HepG2 (cell line): ENCODE results near the gene ALDH3B1.

ENCODE experiments used
- ARID2 ChIP-seq: sonication (generic); formaldehyde crosslinking; IDR thresholded peaks from 2 replicates; pipeline ENCODE4 v1.8.1; 2022; ENCODE audit warnings: mild to moderate bottlenecking, missing genetic modification reagents, borderline replicate concordance
- ARNTL ChIP-seq: sonication (generic); formaldehyde crosslinking; IDR thresholded peaks from 2 replicates; pipeline ENCODE4 v1.4.0; 2020; ENCODE audit warnings: mild to moderate bottlenecking, missing genetic modification reagents
- CTCF ChIP-seq: sonication (generic); formaldehyde crosslinking; IDR thresholded peaks from 2 replicates; pipeline ENCODE4 v1.5.0; 2020; ENCODE audit warnings: mild to moderate bottlenecking, missing genetic modification reagents, moderate library complexity
- FLYWCH1 ChIP-seq: sonication (generic); formaldehyde crosslinking; IDR thresholded peaks from 2 replicates; pipeline ENCODE4 v1.8.1; 2023; ENCODE audit warnings: mild to moderate bottlenecking, missing genetic modification reagents
- GLI4 ChIP-seq: sonication (generic); formaldehyde crosslinking; IDR thresholded peaks from 2 replicates; pipeline ENCODE4 v1.5.1; 2020; ENCODE audit warnings: missing genetic modification reagents, mild to moderate bottlenecking, moderate library complexity, borderline replicate concordance
- SOX6 ChIP-seq, 2 experiments: fragments of 450-650 bp in 1 of 2; sonication (generic) in 1 of 2; formaldehyde crosslinking in 1 of 2; IDR thresholded peaks; 2 replicates each; pipeline versions ENCODE4 v1.4.0 to v1.6.1; 2017 to 2020; ENCODE audit warnings: antibody characterized with exemption in 1 of 2, mild to moderate bottlenecking in 1 of 2, missing genetic modification reagents in 1 of 2
- SP2 ChIP-seq: sonication (generic); formaldehyde crosslinking; IDR thresholded peaks from 2 replicates; pipeline ENCODE4 v1.5.1; 2020; ENCODE audit warnings: mild to moderate bottlenecking, missing genetic modification reagents
- YY1 ChIP-seq: IDR thresholded peaks from 2 replicates; pipeline ENCODE4 v1.6.1; 2011; ENCODE audit warnings: low read length, low read depth, moderate library complexity, mild to moderate bottlenecking; ENCODE audit not compliant: insufficient read depth, insufficient replicate concordance
- ZNF333 ChIP-seq: sonication (generic); formaldehyde crosslinking; IDR thresholded peaks from 2 replicates; pipeline ENCODE4 v1.4.0; 2020; ENCODE audit warnings: mild to moderate bottlenecking, missing genetic modification reagents, borderline replicate concordance
- TF ChIP-seq, protein P1 (sequence below), 2 experiments: IDR thresholded peaks; 2 replicates each; pipeline ENCODE4 v1.6.1; 2011 to 2012; ENCODE audit warnings: low read length in 2 of 2, borderline replicate concordance in 1 of 2, low read depth in 1 of 2, mild to moderate bottlenecking in 1 of 2, moderate library complexity in 1 of 2
- TF ChIP-seq, protein P2 (sequence below): sonication (generic); formaldehyde crosslinking; IDR thresholded peaks from 2 replicates; pipeline ENCODE4 v1.8.1; 2022; ENCODE audit warnings: mild to moderate bottlenecking, missing genetic modification reagents

GRCh38 chr11:68012044-68012842 lies 2.1 kb downstream of the ALDH3B1 start:
- no peak for TF ChIP-seq CTCF (CRISPR knock-in tag)
- no peak for TF ChIP-seq ARID2 (CRISPR knock-in tag)
- no peak for TF ChIP-seq SP2
- no peak for TF ChIP-seq SOX6 (IDR thresholded peaks at IDR 0.05)
- no peak for TF ChIP-seq SOX6 (CRISPR knock-in tag; IDR thresholded peaks at IDR 0.05)
- no peak for TF ChIP-seq GLI4 (CRISPR knock-in tag)
- TF ChIP-seq ZNF333 (CRISPR knock-in tag) = no peak
- TF ChIP-seq, protein P1, sequence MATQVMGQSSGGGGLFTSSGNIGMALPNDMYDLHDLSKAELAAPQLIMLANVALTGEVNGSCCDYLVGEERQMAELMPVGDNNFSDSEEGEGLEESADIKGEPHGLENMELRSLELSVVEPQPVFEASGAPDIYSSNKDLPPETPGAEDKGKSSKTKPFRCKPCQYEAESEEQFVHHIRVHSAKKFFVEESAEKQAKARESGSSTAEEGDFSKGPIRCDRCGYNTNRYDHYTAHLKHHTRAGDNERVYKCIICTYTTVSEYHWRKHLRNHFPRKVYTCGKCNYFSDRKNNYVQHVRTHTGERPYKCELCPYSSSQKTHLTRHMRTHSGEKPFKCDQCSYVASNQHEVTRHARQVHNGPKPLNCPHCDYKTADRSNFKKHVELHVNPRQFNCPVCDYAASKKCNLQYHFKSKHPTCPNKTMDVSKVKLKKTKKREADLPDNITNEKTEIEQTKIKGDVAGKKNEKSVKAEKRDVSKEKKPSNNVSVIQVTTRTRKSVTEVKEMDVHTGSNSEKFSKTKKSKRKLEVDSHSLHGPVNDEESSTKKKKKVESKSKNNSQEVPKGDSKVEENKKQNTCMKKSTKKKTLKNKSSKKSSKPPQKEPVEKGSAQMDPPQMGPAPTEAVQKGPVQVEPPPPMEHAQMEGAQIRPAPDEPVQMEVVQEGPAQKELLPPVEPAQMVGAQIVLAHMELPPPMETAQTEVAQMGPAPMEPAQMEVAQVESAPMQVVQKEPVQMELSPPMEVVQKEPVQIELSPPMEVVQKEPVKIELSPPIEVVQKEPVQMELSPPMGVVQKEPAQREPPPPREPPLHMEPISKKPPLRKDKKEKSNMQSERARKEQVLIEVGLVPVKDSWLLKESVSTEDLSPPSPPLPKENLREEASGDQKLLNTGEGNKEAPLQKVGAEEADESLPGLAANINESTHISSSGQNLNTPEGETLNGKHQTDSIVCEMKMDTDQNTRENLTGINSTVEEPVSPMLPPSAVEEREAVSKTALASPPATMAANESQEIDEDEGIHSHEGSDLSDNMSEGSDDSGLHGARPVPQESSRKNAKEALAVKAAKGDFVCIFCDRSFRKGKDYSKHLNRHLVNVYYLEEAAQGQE (IDR thresholded peaks at IDR 0.05; ENCODE audit: borderline replicate concordance in 1 of 2, low read depth in 1 of 2, low read length in 2 of 2) = no peak
- no peak for TF ChIP-seq ARNTL
- no peak for TF ChIP-seq YY1
- no peak for TF ChIP-seq FLYWCH1 (CRISPR knock-in tag)
- TF ChIP-seq, protein P2, sequence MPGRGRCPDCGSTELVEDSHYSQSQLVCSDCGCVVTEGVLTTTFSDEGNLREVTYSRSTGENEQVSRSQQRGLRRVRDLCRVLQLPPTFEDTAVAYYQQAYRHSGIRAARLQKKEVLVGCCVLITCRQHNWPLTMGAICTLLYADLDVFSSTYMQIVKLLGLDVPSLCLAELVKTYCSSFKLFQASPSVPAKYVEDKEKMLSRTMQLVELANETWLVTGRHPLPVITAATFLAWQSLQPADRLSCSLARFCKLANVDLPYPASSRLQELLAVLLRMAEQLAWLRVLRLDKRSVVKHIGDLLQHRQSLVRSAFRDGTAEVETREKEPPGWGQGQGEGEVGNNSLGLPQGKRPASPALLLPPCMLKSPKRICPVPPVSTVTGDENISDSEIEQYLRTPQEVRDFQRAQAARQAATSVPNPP (CRISPR knock-in tag) = no peak
